H1 (cell line): ENCODE results near the gene CCNI2. TPM values are rescaled to one million over a fixed set of nuclear protein-coding genes. Genes with fewer than 3 reads are reported as not detected.

Experiments used
- CTCF ChIA-PET: fragments of 300-600 bp; sonication (Branson Sonifier 250); formaldehyde crosslinking; loops from one replicate; lab custom pipeline; 2021; ENCODE audit not compliant: partially characterized antibody; lab: Charles Lee
- POLR2A ChIA-PET: fragments of 300-600 bp; sonication (Branson Sonifier 250); formaldehyde crosslinking; loops from one replicate; lab custom pipeline; 2021; ENCODE audit warnings: inconsistent platforms; ENCODE audit not compliant: partially characterized antibody; lab: Charles Lee
- DNase-seq, 2 experiments: peaks; one replicate each; pipeline versions ENCODE4 v3.0.0 to v3.0.0-alpha.2; 2010 to 2022; ENCODE audit warnings: low spot score in 2 of 2, low read depth in 1 of 2, mixed read lengths in 1 of 2
- FAIRE-seq: peaks from 2 replicates; lab custom pipeline; 2011; peaks lifted over from hg19 to GRCh38; lab: Jason Lieb, UNC
- H2AFZ ChIP-seq: 2 replicates; pipeline ENCODE4 v1.8.1; 2012; ENCODE audit warnings: low read length, inconsistent platforms
- H2AK5ac ChIP-seq: 2 replicates; pipeline ENCODE4 v1.6.1; 2013; ENCODE audit warnings: low read depth, low read length
- H2BK120ac ChIP-seq: replicated peaks from 2 replicates; pipeline ENCODE3; 2013; ENCODE audit warnings: low read depth, low read length, inconsistent platforms
- H2BK12ac ChIP-seq: 2 replicates; pipeline ENCODE4 v1.6.1; 2013; ENCODE audit warnings: low read depth, low read length
- H2BK15ac ChIP-seq: 2 replicates; pipeline ENCODE4 v1.6.1; 2013; ENCODE audit warnings: low read length
- H2BK20ac ChIP-seq: 2 replicates; pipeline ENCODE4 v1.6.1; 2013; ENCODE audit warnings: low read length
- H2BK5ac ChIP-seq: 2 replicates; pipeline ENCODE4 v1.6.1; 2013; ENCODE audit warnings: low read depth, low read length
- H3K14ac ChIP-seq: 2 replicates; pipeline ENCODE4 v1.6.1; 2013; ENCODE audit warnings: inconsistent platforms; ENCODE audit not compliant: insufficient read length
- H3K18ac ChIP-seq: 2 replicates; pipeline ENCODE4 v1.6.1; 2013; ENCODE audit warnings: low read length; ENCODE audit errors: extremely low read depth
- H3K23ac ChIP-seq: 2 replicates; pipeline ENCODE4 v1.6.1; 2013; ENCODE audit warnings: inconsistent platforms; ENCODE audit not compliant: insufficient read length
- H3K23me2 ChIP-seq: 2 replicates; pipeline ENCODE4 v1.6.1; 2013; ENCODE audit warnings: low read depth, low read length
- H3K27ac ChIP-seq: 2 replicates; pipeline ENCODE4 v1.6.1; 2011; ENCODE audit warnings: low read depth, low read length, inconsistent platforms
- H3K27me3 ChIP-seq, 4 experiments: replicated peaks in 1 of 4; 1 replicate in 1 of 4; 2 replicates in 3 of 4; pipeline versions ENCODE4 v1.6.1 to v1.8.1; 2011 to 2013; ENCODE audit warnings: low read length in 3 of 4, mild to moderate bottlenecking in 3 of 4, inconsistent platforms in 2 of 4, mixed read lengths in 2 of 4, moderate library complexity in 1 of 4; ENCODE audit not compliant: control insufficient read depth in 3 of 4, insufficient read depth in 3 of 4; ENCODE audit errors: extremely low read depth in 1 of 4
- H3K36me3 ChIP-seq, 4 experiments: 2 replicates each; pipeline versions ENCODE4 v1.6.1 to v1.8.1; 2011 to 2013; ENCODE audit warnings: mild to moderate bottlenecking in 4 of 4, low read length in 3 of 4, moderate library complexity in 2 of 4, control low read depth in 1 of 4, inconsistent platforms in 1 of 4; ENCODE audit not compliant: insufficient read depth in 4 of 4, control insufficient read depth in 2 of 4
- H3K4ac ChIP-seq: replicated peaks from 2 replicates; pipeline ENCODE3; 2013; ENCODE audit warnings: low read length, low read depth, mixed read lengths, inconsistent platforms; ENCODE audit not compliant: insufficient read length
- H3K4me1 ChIP-seq, 4 experiments: replicated peaks in 1 of 4; 1 replicate in 1 of 4; 2 replicates in 3 of 4; pipeline versions ENCODE4 v1.6.1 to v1.8.1; 2011 to 2013; ENCODE audit warnings: low read length in 3 of 4, inconsistent platforms in 2 of 4, mixed read lengths in 1 of 4; ENCODE audit not compliant: insufficient read depth in 4 of 4, control insufficient read depth in 3 of 4
- H3K4me2 ChIP-seq, 2 experiments: 2 replicates each; pipeline versions ENCODE4 v1.6.1 to v1.8.1; 2011 to 2013; ENCODE audit warnings: low read depth in 2 of 2, low read length in 2 of 2, control low read depth in 1 of 2, inconsistent platforms in 1 of 2, mild to moderate bottlenecking in 1 of 2; ENCODE audit not compliant: insufficient read depth in 1 of 2
- H3K4me3 ChIP-seq, 4 experiments: fragments of 200-600, 300-600 bp in 1 of 4; sonication (generic), shearing (Covaris generic), sonication (Bioruptor Twin) in 1 of 4; 2 replicates each; pipeline versions ENCODE4 v1.5.1 to v1.8.1; 2011 to 2016; ENCODE audit warnings: low read length in 4 of 4, low read depth in 3 of 4, control low read depth in 2 of 4, inconsistent platforms in 2 of 4, mild to moderate bottlenecking in 2 of 4, mixed read lengths in 1 of 4, moderate library complexity in 1 of 4; ENCODE audit not compliant: insufficient read depth in 2 of 4; ENCODE audit errors: extremely low read depth in 1 of 4
- H3K56ac ChIP-seq: replicated peaks from 2 replicates; pipeline ENCODE3; 2013; ENCODE audit warnings: low read depth, mild to moderate bottlenecking, mixed read lengths, low read length, inconsistent platforms; ENCODE audit not compliant: insufficient read length
- H3K79me1 ChIP-seq: 2 replicates; pipeline ENCODE4 v1.6.1; 2013; ENCODE audit warnings: low read depth, low read length, control low read depth
- H3K79me2 ChIP-seq, 2 experiments: 2 replicates each; pipeline versions ENCODE4 v1.6.1 to v1.8.1; 2012 to 2013; ENCODE audit warnings: low read length in 2 of 2, mild to moderate bottlenecking in 2 of 2, inconsistent platforms in 1 of 2; ENCODE audit not compliant: insufficient read depth in 2 of 2, control insufficient read depth in 1 of 2
- H3K9ac ChIP-seq, 4 experiments: replicated peaks in 1 of 4; 1 replicate in 1 of 4; 2 replicates in 3 of 4; pipeline versions ENCODE4 v1.6.1 to v1.8.1; 2011 to 2013; ENCODE audit warnings: low read depth in 3 of 4, low read length in 3 of 4, control low read depth in 2 of 4, mild to moderate bottlenecking in 2 of 4, moderate library complexity in 2 of 4, inconsistent platforms in 1 of 4; ENCODE audit errors: extremely low read depth in 1 of 4
- H3K9me3 ChIP-seq, 2 experiments: 2 replicates each; pipeline versions ENCODE4 v1.6.1 to v1.8.1; 2012 to 2013; ENCODE audit warnings: mild to moderate bottlenecking in 2 of 2, moderate library complexity in 2 of 2, control low read depth in 1 of 2, inconsistent platforms in 1 of 2, low read depth in 1 of 2, low read length in 1 of 2, mixed read lengths in 1 of 2; ENCODE audit not compliant: insufficient read depth in 2 of 2
- H4K20me1 ChIP-seq, 2 experiments: replicated peaks in 1 of 2; 2 replicates each; pipeline versions ENCODE3 to v1.8.1; 2011 to 2013; ENCODE audit warnings: inconsistent platforms in 2 of 2, low read length in 2 of 2, mild to moderate bottlenecking in 1 of 2; ENCODE audit not compliant: insufficient read depth in 2 of 2, control insufficient read depth in 1 of 2
- H4K5ac ChIP-seq: 2 replicates; pipeline ENCODE4 v1.6.1; 2013; ENCODE audit warnings: low read length, low read depth, mixed read lengths, inconsistent platforms; ENCODE audit not compliant: insufficient read length
- H4K8ac ChIP-seq: 2 replicates; pipeline ENCODE4 v1.8.0; 2013; ENCODE audit warnings: mild to moderate bottlenecking, moderate library complexity, low read length, inconsistent platforms; ENCODE audit not compliant: insufficient read depth; ENCODE audit errors: extremely low read depth
- H4K91ac ChIP-seq: replicated peaks from 2 replicates; pipeline ENCODE3; 2013; ENCODE audit warnings: low read length, mixed read lengths, inconsistent platforms; ENCODE audit not compliant: insufficient read length
- CREB1 ChIP-seq: IDR thresholded peaks from 2 replicates; pipeline ENCODE4 v1.6.1; 2012; ENCODE audit warnings: inconsistent platforms
- CTBP2 ChIP-seq: IDR thresholded peaks from 2 replicates; pipeline ENCODE4 v1.7.0; 2011; ENCODE audit warnings: borderline replicate concordance, mild to moderate bottlenecking, moderate library complexity, mixed read lengths, low read length; ENCODE audit not compliant: insufficient read depth, insufficient read length
- E2F6 ChIP-seq: IDR thresholded peaks from 2 replicates; pipeline ENCODE4 v1.6.1; 2012; ENCODE audit warnings: inconsistent platforms
- KDM4A ChIP-seq: IDR thresholded peaks from one replicate; pipeline ENCODE4 v1.7.1; 2012; ENCODE audit warnings: low read depth, mild to moderate bottlenecking, moderate library complexity, low read length, inconsistent platforms; ENCODE audit not compliant: severe bottlenecking
- MAX ChIP-seq: IDR thresholded peaks from 2 replicates; pipeline ENCODE4 v1.6.1; 2012; ENCODE audit warnings: inconsistent platforms
- RXRA ChIP-seq: IDR thresholded peaks from 2 replicates; pipeline ENCODE4 v1.6.1; 2011; ENCODE audit warnings: low read depth, mild to moderate bottlenecking, low read length, moderate library complexity; ENCODE audit not compliant: insufficient read depth
- SIRT6 ChIP-seq: IDR thresholded peaks from one replicate; pipeline ENCODE4 v1.7.1; 2012; ENCODE audit warnings: low read length, inconsistent platforms
- SIX5 ChIP-seq: IDR thresholded peaks from 2 replicates; pipeline ENCODE4 v1.6.1; 2011; ENCODE audit warnings: mild to moderate bottlenecking, low read depth, low read length
- SUZ12 ChIP-seq: fragments of 200-600 bp; sonication (generic); IDR thresholded peaks from 2 replicates; pipeline ENCODE4 v1.6.1; 2012; ENCODE audit warnings: mild to moderate bottlenecking, inconsistent platforms, low read length, moderate library complexity, mixed read lengths
- TBP ChIP-seq: IDR thresholded peaks from 2 replicates; pipeline ENCODE4 v1.6.1; 2011; ENCODE audit warnings: low read depth, low read length, improper control_type of control experiment
- TCF12 ChIP-seq: IDR thresholded peaks from 2 replicates; pipeline ENCODE4 v1.6.1; 2011; ENCODE audit warnings: low read depth, mild to moderate bottlenecking, low read length
- ZNF274 ChIP-seq: IDR thresholded peaks from 2 replicates; pipeline ENCODE4 v1.7.0; 2012; ENCODE audit warnings: low read length, borderline replicate concordance; ENCODE audit errors: extremely low read depth
- WGBS, 2 experiments: shearing (Covaris generic) in 1 of 2; methylation state at CpG; one replicate each; pipeline versions ENCODE4 v1.1.6 to v1.1.7; 2013 to 2015; ENCODE audit warnings: low lambda C conversion rate in 2 of 2, mixed read lengths in 2 of 2, inconsistent platforms in 1 of 2, low coverage in 1 of 2, missing lambda C conversion rate in 1 of 2; ENCODE audit not compliant: insufficient replicate concordance in 2 of 2, insufficient coverage in 1 of 2, insufficient read length in 1 of 2; ENCODE audit errors: extremely low coverage in 1 of 2, missing lambda C conversion rate in 1 of 2; 5-methylcytosine and 5-hydroxymethylcytosine counted together
- polyA plus RNA-seq, 7 experiments: library from polyadenylated mRNA; depleted of rRNA in 3 of 7; stranded (reverse) in 5 of 7; unstranded in 2 of 7; fragments of >200 nt in 5 of 7; fragments of 200-250 nt in 2 of 7; gene quantifications; 1 replicate in 5 of 7; 2 replicates in 1 of 7; 4 replicates in 1 of 7; pipeline versions ENCODE4 v1.2.1 to v1.2.3, GENCODE V29; 2011 to 2013; ENCODE audit warnings: missing spikeins in 2 of 7, mixed read lengths in 2 of 7
- total RNA-seq: library from RNA; stranded (reverse); fragmentation: NEBNext Ultra II Directional; extraction: Animal tissue kit (Norgen Biotek cat#: 25700); gene quantifications from 2 replicates; pipeline ENCODE4 v1.2.1, GENCODE V29; 2021

CCNI2 gene
- total and polyA plus RNA-seq, 2 of the 8 experiments (the other 6 are each of a cell fraction or from before 2014, with no cell fraction given): 1.3 to 1.4 TPM

- Histone ChIP-seq H3K14ac (no peak overlapping the region), H2AK5ac (no peak overlapping the region), H3K4ac (no peak overlapping the region), H3K4me3 (no peak overlapping the region), H3K79me2 (no peaks in the 10 kb centered on the region), H2BK120ac (no peak overlapping the region), H3K56ac (no peak overlapping the region), H4K8ac (no peak overlapping the region), H3K27ac (no peak overlapping the region), H2AFZ (no peak overlapping the region), H4K20me1 (peaks cover 0 to 10% of the 10 kb centered on the region in 2 experiments), H2BK12ac (no peak overlapping the region), H4K91ac (no peak overlapping the region), H3K23me2 (no peaks in the 10 kb centered on the region), H2BK15ac (no peak overlapping the region), H2BK20ac (no peak overlapping the region), H3K4me2 (no peak overlapping the region), H3K27me3 (no peaks in the 10 kb centered on the region), H3K9me3 (no peaks in the 10 kb centered on the region), H4K5ac (no peak overlapping the region), H3K23ac (no peak overlapping the region), H2BK5ac (no peak overlapping the region), H3K4me1 (no peaks in the 10 kb centered on the region), H3K18ac (no peak overlapping the region), H3K79me1 (peaks cover 3% of the 10 kb centered on the region), H3K36me3 (peaks cover 0 to 3% (median 0%) of the 10 kb centered on the region in 4 experiments; a peak in 3 of 8 replicates), H3K9ac (no peak overlapping the region)
- WGBS, 2 experiments: 93% methylated on average over 4 of the region's 10 CpGs; no CpG with 5 or more reads in 1 of the 2 experiments
- POLR2A ChIA-PET: interaction anchor here (1.2 kb wide), 1 partner anchor 9 kb away, joined by 3 read pairs; no protein-coding TSS in a partner anchor
- FAIRE-seq (no peak), DNase-seq (no peak)
- CTCF ChIA-PET: interaction anchor here (0.9 to 8.0 kb wide), 5 partner anchors 9 to 57 kb away, joined by 3 to 60 read pairs (median 11); partner anchors contain the start of genes CCNI2 and SEPTIN8
- TF ChIP-seq ZNF274 (no peak), KDM4A (no peak), E2F6 (no peak), SIRT6 (no peak), MAX (no peak), CREB1 (no peak), RXRA (no peak), SIX5 (no peak), CTBP2 (no peak), SUZ12 (no peak), TBP (no peak), TCF12 (no peak)
These were observed 16.8 kb downstream of the CCNI2 start for GRCh38 chr5:132764051-132764450.
